Measurements from ENCODE around the gene PIGO.

DNA sequence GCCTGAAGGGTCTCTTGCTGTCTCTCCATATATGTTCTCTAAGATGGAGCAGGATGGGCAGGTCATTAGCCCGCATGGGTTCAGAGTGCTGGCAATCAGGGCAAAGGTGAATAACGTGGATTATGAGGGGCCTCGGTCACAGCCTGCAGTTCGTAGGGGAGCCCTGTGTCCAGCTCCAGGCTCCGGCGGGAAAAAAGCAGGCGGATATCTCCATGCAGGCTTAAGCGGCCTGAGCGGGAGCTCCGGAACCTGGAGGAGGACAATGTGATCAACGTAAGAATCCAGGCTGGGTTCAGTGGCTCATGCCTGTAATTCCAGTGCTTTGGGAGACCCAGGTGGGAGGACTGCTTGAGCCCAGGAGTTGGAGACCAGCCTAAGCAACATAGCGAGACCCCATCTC is 8.7 kb upstream of the PIGO start:
- TF ChIP-seq POLR2AphosphoS5 (IDR thresholded peaks at IDR 0.05) (no peak), POLR2A (IDR thresholded peaks at IDR 0.05) (no peak)
- TF ChIP-seq, protein P1, sequence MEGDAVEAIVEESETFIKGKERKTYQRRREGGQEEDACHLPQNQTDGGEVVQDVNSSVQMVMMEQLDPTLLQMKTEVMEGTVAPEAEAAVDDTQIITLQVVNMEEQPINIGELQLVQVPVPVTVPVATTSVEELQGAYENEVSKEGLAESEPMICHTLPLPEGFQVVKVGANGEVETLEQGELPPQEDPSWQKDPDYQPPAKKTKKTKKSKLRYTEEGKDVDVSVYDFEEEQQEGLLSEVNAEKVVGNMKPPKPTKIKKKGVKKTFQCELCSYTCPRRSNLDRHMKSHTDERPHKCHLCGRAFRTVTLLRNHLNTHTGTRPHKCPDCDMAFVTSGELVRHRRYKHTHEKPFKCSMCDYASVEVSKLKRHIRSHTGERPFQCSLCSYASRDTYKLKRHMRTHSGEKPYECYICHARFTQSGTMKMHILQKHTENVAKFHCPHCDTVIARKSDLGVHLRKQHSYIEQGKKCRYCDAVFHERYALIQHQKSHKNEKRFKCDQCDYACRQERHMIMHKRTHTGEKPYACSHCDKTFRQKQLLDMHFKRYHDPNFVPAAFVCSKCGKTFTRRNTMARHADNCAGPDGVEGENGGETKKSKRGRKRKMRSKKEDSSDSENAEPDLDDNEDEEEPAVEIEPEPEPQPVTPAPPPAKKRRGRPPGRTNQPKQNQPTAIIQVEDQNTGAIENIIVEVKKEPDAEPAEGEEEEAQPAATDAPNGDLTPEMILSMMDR (IDR thresholded peaks at IDR 0.05), result no peak

Measured in breast epithelium (tissue), 3 donors.